Liver (tissue), 9 donors: Measurements from ENCODE around the gene ITGA11. TPM values are rescaled to one million over a fixed set of nuclear protein-coding genes. Genes with fewer than 3 reads are reported as not detected.

Experiments
- DNase-seq: peaks from one replicate; pipeline ENCODE4 v3.0.0-alpha.2; 2017; ENCODE audit warnings: low spot score
- H3K27ac ChIP-seq, 2 donors: one replicate each; pipeline ENCODE4 v1.7.0; 2013; ENCODE audit warnings: inconsistent platforms in 2 of 2, low read length in 2 of 2, control low read depth in 1 of 2, low read depth in 1 of 2, mild to moderate bottlenecking in 1 of 2
- H3K27me3 ChIP-seq, 4 donors: one replicate each; pipeline versions ENCODE4 v1.6.1 to v1.7.0; 2013; ENCODE audit warnings: low read length in 3 of 4, inconsistent platforms in 1 of 4, mild to moderate bottlenecking in 1 of 4, moderate library complexity in 1 of 4; ENCODE audit not compliant: control insufficient read depth in 4 of 4, insufficient read depth in 4 of 4
- H3K36me3 ChIP-seq, 4 donors: one replicate each; pipeline versions ENCODE4 v1.6.1 to v1.7.0; 2013; ENCODE audit warnings: low read length in 3 of 4, mild to moderate bottlenecking in 3 of 4, low read depth in 1 of 4, moderate library complexity in 1 of 4; ENCODE audit not compliant: control insufficient read depth in 4 of 4, insufficient read depth in 3 of 4
- H3K4me1 ChIP-seq, 4 donors: one replicate each; pipeline versions ENCODE4 v1.6.1 to v1.7.0; 2013; ENCODE audit warnings: low read length in 3 of 4, mild to moderate bottlenecking in 3 of 4, moderate library complexity in 1 of 4; ENCODE audit not compliant: control insufficient read depth in 4 of 4, insufficient read depth in 4 of 4
- H3K4me3 ChIP-seq, 3 donors: one replicate each; pipeline versions ENCODE4 v1.6.1 to v1.7.0; 2013; ENCODE audit warnings: low read length in 3 of 3, control low read depth in 1 of 3, low read depth in 1 of 3, mild to moderate bottlenecking in 1 of 3
- H3K9ac ChIP-seq, 2 donors: one replicate each; pipeline ENCODE4 v1.7.0; 2013; ENCODE audit warnings: low read length in 2 of 2, mild to moderate bottlenecking in 2 of 2, moderate library complexity in 2 of 2, control low read depth in 1 of 2, low read depth in 1 of 2
- H3K9me3 ChIP-seq, 4 donors: one replicate each; pipeline versions ENCODE4 v1.6.1 to v1.7.0; 2013; ENCODE audit warnings: low read length in 3 of 4; ENCODE audit not compliant: control insufficient read depth in 4 of 4
- ATF3 ChIP-seq: IDR thresholded peaks from 2 replicates; pipeline ENCODE4 v1.6.1; 2016; ENCODE audit warnings: antibody characterized with exemption
- EGR1 ChIP-seq, 2 donors: IDR thresholded peaks; 2 replicates each; pipeline ENCODE4 v1.6.1; 2016 to 2018; ENCODE audit warnings: antibody characterized with exemption in 2 of 2, low read depth in 2 of 2
- FOXA1 ChIP-seq: IDR thresholded peaks from 2 replicates; pipeline ENCODE4 v1.6.1; 2016; ENCODE audit warnings: antibody characterized with exemption
- FOXA2 ChIP-seq: IDR thresholded peaks from 2 replicates; pipeline ENCODE4 v1.6.1; 2016; ENCODE audit warnings: antibody characterized with exemption
- GABPA ChIP-seq, 2 donors: IDR thresholded peaks in 1 of 2; conservative IDR thresholded peaks in 1 of 2; 2 replicates each; pipeline ENCODE4 v1.6.1; 2016; ENCODE audit warnings: antibody characterized with exemption in 2 of 2, mild to moderate bottlenecking in 1 of 2, moderate library complexity in 1 of 2
- HNF4A ChIP-seq, 2 donors: conservative IDR thresholded peaks; 2 replicates each; pipeline ENCODE4 v1.6.1; 2016; ENCODE audit warnings: antibody characterized with exemption in 2 of 2, mild to moderate bottlenecking in 2 of 2
- HNF4G ChIP-seq: IDR thresholded peaks from 2 replicates; pipeline ENCODE4 v1.6.1; 2016; ENCODE audit warnings: antibody characterized with exemption
- JUND ChIP-seq, 2 donors: IDR thresholded peaks; 2 replicates each; pipeline ENCODE4 v1.6.1; 2016; ENCODE audit warnings: antibody characterized with exemption in 2 of 2
- MAX ChIP-seq: IDR thresholded peaks from 2 replicates; pipeline ENCODE4 v1.6.1; 2016; ENCODE audit warnings: antibody characterized with exemption
- NR2F2 ChIP-seq: IDR thresholded peaks from 2 replicates; pipeline ENCODE4 v1.6.1; 2016; ENCODE audit warnings: antibody characterized with exemption
- RAD21 ChIP-seq, 2 donors: IDR thresholded peaks; 2 replicates each; pipeline ENCODE4 v1.6.1; 2016; ENCODE audit warnings: antibody characterized with exemption in 2 of 2, mild to moderate bottlenecking in 2 of 2
- REST ChIP-seq: IDR thresholded peaks from 2 replicates; pipeline ENCODE4 v1.6.1; 2016; ENCODE audit warnings: antibody characterized with exemption, mild to moderate bottlenecking
- RXRA ChIP-seq, 2 donors: IDR thresholded peaks; 2 replicates each; pipeline ENCODE4 v1.6.1; 2017 to 2018; ENCODE audit warnings: antibody characterized with exemption in 2 of 2, mild to moderate bottlenecking in 1 of 2
- SP1 ChIP-seq: IDR thresholded peaks from 2 replicates; pipeline ENCODE4 v1.6.1; 2018; ENCODE audit warnings: antibody characterized with exemption, mild to moderate bottlenecking
- YY1 ChIP-seq: IDR thresholded peaks from 2 replicates; pipeline ENCODE4 v1.6.1; 2016; ENCODE audit warnings: antibody characterized with exemption, mild to moderate bottlenecking
- WGBS: extraction: QIAGEN DNeasy Blood & Tissue Kit; methylation state at CpG from one replicate; pipeline ENCODE4 v1.1.7; 2013; 5-methylcytosine and 5-hydroxymethylcytosine counted together
- polyA plus RNA-seq, 2 donors: library from polyadenylated mRNA; stranded (reverse) in 1 of 2; unstranded in 1 of 2; fragments of 200-250 nt in 1 of 2; fragments of >200 nt in 1 of 2; fragmentation: Nextera tagmentation in 1 of 2; extraction: Ambion mirVana in 1 of 2; gene quantifications; one replicate each; pipeline versions ENCODE4 v1.2.1 to v1.2.3, GENCODE V29; 2013 to 2015
- total RNA-seq, 2 donors: library from RNA; depleted of rRNA; stranded (reverse); fragments of >200 nt; gene quantifications; one replicate each; pipeline ENCODE4 v1.2.3, GENCODE V29; 2014
- TF ChIP-seq, protein P1 (sequence below): IDR thresholded peaks from 2 replicates; pipeline ENCODE4 v1.6.1; 2016; ENCODE audit warnings: antibody characterized with exemption
- donor health status: healthy.
- donor health status: healthy.
- donor health status: healthy.
- donor health status: healthy.
- donor health status: healthy.

The ITGA11 gene
- total and polyA plus RNA-seq, 4 donors: 0.32 to 1.0 (median 0.67) TPM

- no peak overlapping the region for H3K4me3 ChIP-seq
- no peaks in the 10 kb centered on the region for H3K36me3 ChIP-seq
- H3K9me3 ChIP-seq: no peaks in the 10 kb centered on the region
- H3K4me1 ChIP-seq: no peaks in the 10 kb centered on the region
- H3K27me3 ChIP-seq: no peaks in the 10 kb centered on the region
- no peak overlapping the region for H3K9ac ChIP-seq
- DNase-seq: no peak
- 66% methylated on average over 2 of the region's 2 CpGs for WGBS
- TF ChIP-seq ATF3 (no peak), FOXA2 (no peak)
- TF ChIP-seq, protein P1, sequence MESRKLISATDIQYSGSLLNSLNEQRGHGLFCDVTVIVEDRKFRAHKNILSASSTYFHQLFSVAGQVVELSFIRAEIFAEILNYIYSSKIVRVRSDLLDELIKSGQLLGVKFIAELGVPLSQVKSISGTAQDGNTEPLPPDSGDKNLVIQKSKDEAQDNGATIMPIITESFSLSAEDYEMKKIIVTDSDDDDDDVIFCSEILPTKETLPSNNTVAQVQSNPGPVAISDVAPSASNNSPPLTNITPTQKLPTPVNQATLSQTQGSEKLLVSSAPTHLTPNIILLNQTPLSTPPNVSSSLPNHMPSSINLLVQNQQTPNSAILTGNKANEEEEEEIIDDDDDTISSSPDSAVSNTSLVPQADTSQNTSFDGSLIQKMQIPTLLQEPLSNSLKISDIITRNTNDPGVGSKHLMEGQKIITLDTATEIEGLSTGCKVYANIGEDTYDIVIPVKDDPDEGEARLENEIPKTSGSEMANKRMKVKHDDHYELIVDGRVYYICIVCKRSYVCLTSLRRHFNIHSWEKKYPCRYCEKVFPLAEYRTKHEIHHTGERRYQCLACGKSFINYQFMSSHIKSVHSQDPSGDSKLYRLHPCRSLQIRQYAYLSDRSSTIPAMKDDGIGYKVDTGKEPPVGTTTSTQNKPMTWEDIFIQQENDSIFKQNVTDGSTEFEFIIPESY: no peak
- H3K27ac ChIP-seq: no peak overlapping the region
These were observed 167.7 kb downstream of the ITGA11 start for GRCh38 chr15:68264282-68264681.

DNA sequence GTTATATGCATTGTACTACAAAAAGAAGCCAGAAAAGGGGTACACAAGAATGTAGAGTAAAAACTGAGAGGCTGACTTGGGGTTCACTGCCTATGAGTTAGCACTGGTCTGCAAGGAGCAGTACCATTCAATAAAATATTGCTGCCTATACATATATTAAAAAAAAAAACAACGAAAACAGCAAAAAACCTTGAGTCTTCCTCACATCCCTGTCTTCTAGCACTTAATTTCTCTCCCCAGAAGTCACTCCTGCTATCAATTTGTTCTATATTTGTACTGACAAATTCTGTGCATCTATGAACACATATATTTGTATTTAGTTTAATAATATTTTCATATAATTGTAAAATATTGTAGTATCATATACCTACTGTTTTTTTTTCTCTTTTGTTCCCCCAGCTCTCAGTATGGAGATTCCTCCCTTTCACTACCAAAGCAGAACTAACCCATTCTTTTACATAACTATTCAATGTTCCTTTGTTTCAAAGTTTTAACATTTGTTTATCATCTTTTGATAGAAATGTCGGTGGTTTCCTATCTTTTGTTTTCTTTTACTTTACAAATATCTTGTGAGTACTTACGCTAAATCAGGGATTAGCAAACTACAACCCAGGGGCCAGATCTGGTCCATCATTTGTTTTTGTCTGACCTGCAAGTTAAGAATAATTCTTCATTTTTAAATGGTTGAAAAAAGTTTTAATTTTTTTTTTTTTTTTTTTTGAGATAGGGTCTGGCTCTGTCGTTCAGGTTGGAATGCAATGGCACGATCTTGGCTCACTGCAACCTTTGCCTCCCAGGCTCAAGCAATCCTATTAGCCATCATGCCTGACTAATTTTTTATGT, 169.2 kb downstream of the ITGA11 start:
- no peak overlapping the region for H3K9ac ChIP-seq
- H3K4me1 ChIP-seq: no peaks in the 10 kb centered on the region
- no peaks in the 10 kb centered on the region for H3K36me3 ChIP-seq
- H3K4me3 ChIP-seq: no peak overlapping the region
- H3K27me3 ChIP-seq: no peaks in the 10 kb centered on the region
- TF ChIP-seq FOXA2: no peak
- no peak for TF ChIP-seq ATF3
- no peak for TF ChIP-seq FOXA1
- no peak for TF ChIP-seq RAD21 (IDR thresholded peaks at IDR 0.05)
- no peak for TF ChIP-seq JUND (IDR thresholded peaks at IDR 0.05)
- no peak for TF ChIP-seq HNF4A (conservative IDR thresholded peaks at IDR 0.05)
- no peak for TF ChIP-seq YY1
- no peak overlapping the region for H3K27ac ChIP-seq
- no peak for DNase-seq
- H3K9me3 ChIP-seq: no peaks in the 10 kb centered on the region
- 65% methylated on average over 5 of the region's 5 CpGs for WGBS

DNA sequence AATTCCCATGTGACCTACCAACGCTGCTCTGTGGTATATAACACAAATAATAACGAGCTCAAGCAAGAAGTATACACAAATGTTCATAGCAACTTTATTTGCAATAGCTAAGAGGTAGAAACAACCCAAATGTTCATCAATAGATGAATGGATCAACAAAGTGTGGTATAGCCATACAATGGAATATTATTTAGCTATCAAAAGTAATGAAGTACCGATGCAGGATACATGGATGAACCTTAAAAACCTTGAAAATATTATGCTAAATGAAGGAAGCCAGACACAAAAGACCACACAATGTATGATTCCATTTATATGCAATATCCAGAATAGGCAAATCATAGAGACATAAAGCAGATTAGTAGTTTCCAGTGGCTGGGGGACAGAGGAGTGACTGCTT, 170.0 kb downstream of the ITGA11 start:
- 94% methylated on average over 3 of the region's 3 CpGs for WGBS
- TF ChIP-seq HNF4A (conservative IDR thresholded peaks at IDR 0.05) (no peak), MAX (no peak), YY1 (no peak), RXRA (IDR thresholded peaks at IDR 0.05) (no peak), FOXA2 (no peak), REST (no peak), NR2F2 (no peak), ATF3 (no peak), SP1 (no peak), EGR1 (IDR thresholded peaks at IDR 0.05; ENCODE audit: low read depth in 2 of 2) (no peak), GABPA (IDR thresholded peaks at IDR 0.05 in 1 of 2, conservative IDR thresholded peaks at IDR 0.05 in 1 of 2) (no peak), HNF4G (no peak)
- TF ChIP-seq, protein P1: no peak

More for the DNA sequence above, 170.0 kb downstream of the ITGA11 start:
- Histone ChIP-seq H3K9me3 (no peaks in the 10 kb centered on the region), H3K27me3 (no peaks in the 10 kb centered on the region), H3K36me3 (no peaks in the 10 kb centered on the region), H3K27ac (no peak overlapping the region), H3K4me3 (no peak overlapping the region), H3K9ac (no peak overlapping the region), H3K4me1 (peaks cover 0 to 4% (median 3%) of the 10 kb centered on the region in 4 donors)
- DNase-seq: no peak
